GM19455 (cell line): ENCODE data around the gene RPL41.
"Not testable (repeated sequence)": the region's sequence is repeated elsewhere in the genome, so short reads cannot be mapped to it uniquely, and the experiment has no call there.

Source experiments
- ATAC-seq: cut with Tn5 transposase; IDR thresholded peaks from one replicate; pipeline ENCODE4 v1.9.1; 2021; ENCODE audit not compliant: unreplicated experiment

Gene RPL41

GRCh38 chr12:56102683-56103065 is 13.8 kb upstream of the RPL41 start:
- no peak for ATAC-seq

GRCh38 chr12:56103066-56103711 is 13.2 kb upstream of the RPL41 start:
- no peak for ATAC-seq

GRCh38 chr12:56103823-56104108 is 12.7 kb upstream of the RPL41 start:
- ATAC-seq = no peak

GRCh38 chr12:56104109-56104814 is 12.2 kb upstream of the RPL41 start, which contains the start of gene PA2G4:
Gene PA2G4, plus strand, starts transcription at chr12:56104559. Its CDS starts 179 bp downstream, at chr12:56104738.
- ATAC-seq = peak; percentile 92

GRCh38 chr12:56104815-56105608 is 11.4 kb upstream of the RPL41 start:
- peak; percentile 14 for ATAC-seq

GRCh38 chr12:56105609-56105902 is 10.9 kb upstream of the RPL41 start:
- ATAC-seq = no peak

- ATAC-seq = no peak
These were observed 9.2 kb upstream of the RPL41 start for GRCh38 chr12:56107242-56107641.

GRCh38 chr12:56110571-56110970 is 5.9 kb upstream of the RPL41 start:
- ATAC-seq = no peak

GRCh38 chr12:56114084-56114483 is 2.3 kb upstream of the RPL41 start:
- ATAC-seq = no peak

- ATAC-seq = no peak
These were observed 1.1 kb upstream of the RPL41 start for GRCh38 chr12:56115329-56115728.

- ATAC-seq = not testable (repeated sequence)
These were observed 761 bp downstream of the RPL41 start for GRCh38 chr12:56117082-56117706.

GRCh38 chr12:56117778-56118687 is 1.6 kb downstream of the RPL41 start, which contains the start of gene ZC3H10:
Gene ZC3H10, plus strand, starts transcription at chr12:56118266. Its CDS starts 2,297 bp downstream, at chr12:56120563.
- ATAC-seq = peak; percentile 83

GRCh38 chr12:56118688-56119357 is 2.4 kb downstream of the RPL41 start:
- peak; percentile 8 for ATAC-seq

GRCh38 chr12:56119361-56119796 is 2.9 kb downstream of the RPL41 start:
- no peak for ATAC-seq

GRCh38 chr12:56120158-56120846 is 3.9 kb downstream of the RPL41 start:
- no peak for ATAC-seq

- ATAC-seq = no peak
These were observed 4.9 kb downstream of the RPL41 start for GRCh38 chr12:56121204-56121870.

- no peak for ATAC-seq
These were observed 6.2 kb downstream of the RPL41 start for GRCh38 chr12:56122637-56123036.

- ATAC-seq = no peak
These were observed 7.7 kb downstream of the RPL41 start for GRCh38 chr12:56124133-56124532.

- no peak for ATAC-seq
These were observed 10.4 kb downstream of the RPL41 start for GRCh38 chr12:56126732-56127239.
